Suprapubic skin (tissue), 4 donors: ENCODE measurements around the gene CA12.

Experiments
- EP300 ChIP-seq: sonication (generic); formaldehyde crosslinking; IDR thresholded peaks from one replicate; pipeline ENCODE4 v1.6.1; 2017; ENCODE audit warnings: antibody characterized with exemption
- POLR2A ChIP-seq, 2 donors: fragments of 450-650 bp; IDR thresholded peaks; one replicate each; pipeline ENCODE4 v1.6.1; 2017; ENCODE audit warnings: antibody characterized with exemption in 2 of 2, mild to moderate bottlenecking in 2 of 2, moderate library complexity in 2 of 2
- POLR2AphosphoS5 ChIP-seq, 3 donors: sonication (generic); formaldehyde crosslinking; IDR thresholded peaks; one replicate each; pipeline ENCODE4 v1.6.1; 2017; ENCODE audit warnings: antibody characterized with exemption in 3 of 3
- TF ChIP-seq, protein P1 (sequence below), 2 donors: fragments of 200-600 bp in 1 of 2; fragments of 450-650 bp in 1 of 2; sonication (generic) in 1 of 2; IDR thresholded peaks; one replicate each; pipeline ENCODE4 v1.5.1; 2016 to 2019; ENCODE audit warnings: antibody characterized with exemption in 2 of 2, mild to moderate bottlenecking in 1 of 2, moderate library complexity in 1 of 2

- TF ChIP-seq, protein P1, sequence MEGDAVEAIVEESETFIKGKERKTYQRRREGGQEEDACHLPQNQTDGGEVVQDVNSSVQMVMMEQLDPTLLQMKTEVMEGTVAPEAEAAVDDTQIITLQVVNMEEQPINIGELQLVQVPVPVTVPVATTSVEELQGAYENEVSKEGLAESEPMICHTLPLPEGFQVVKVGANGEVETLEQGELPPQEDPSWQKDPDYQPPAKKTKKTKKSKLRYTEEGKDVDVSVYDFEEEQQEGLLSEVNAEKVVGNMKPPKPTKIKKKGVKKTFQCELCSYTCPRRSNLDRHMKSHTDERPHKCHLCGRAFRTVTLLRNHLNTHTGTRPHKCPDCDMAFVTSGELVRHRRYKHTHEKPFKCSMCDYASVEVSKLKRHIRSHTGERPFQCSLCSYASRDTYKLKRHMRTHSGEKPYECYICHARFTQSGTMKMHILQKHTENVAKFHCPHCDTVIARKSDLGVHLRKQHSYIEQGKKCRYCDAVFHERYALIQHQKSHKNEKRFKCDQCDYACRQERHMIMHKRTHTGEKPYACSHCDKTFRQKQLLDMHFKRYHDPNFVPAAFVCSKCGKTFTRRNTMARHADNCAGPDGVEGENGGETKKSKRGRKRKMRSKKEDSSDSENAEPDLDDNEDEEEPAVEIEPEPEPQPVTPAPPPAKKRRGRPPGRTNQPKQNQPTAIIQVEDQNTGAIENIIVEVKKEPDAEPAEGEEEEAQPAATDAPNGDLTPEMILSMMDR (IDR thresholded peaks at IDR 0.05) = no peak
- no peak for TF ChIP-seq EP300
- no peak for TF ChIP-seq POLR2A (IDR thresholded peaks at IDR 0.05)
- TF ChIP-seq POLR2AphosphoS5 (IDR thresholded peaks at IDR 0.05) = no peak
Observed at GRCh38 chr15:63339836-63340235, 41.8 kb downstream of the CA12 start.
